ENCODE measurements around the gene ATP4B.

ATP4B gene

DNA sequence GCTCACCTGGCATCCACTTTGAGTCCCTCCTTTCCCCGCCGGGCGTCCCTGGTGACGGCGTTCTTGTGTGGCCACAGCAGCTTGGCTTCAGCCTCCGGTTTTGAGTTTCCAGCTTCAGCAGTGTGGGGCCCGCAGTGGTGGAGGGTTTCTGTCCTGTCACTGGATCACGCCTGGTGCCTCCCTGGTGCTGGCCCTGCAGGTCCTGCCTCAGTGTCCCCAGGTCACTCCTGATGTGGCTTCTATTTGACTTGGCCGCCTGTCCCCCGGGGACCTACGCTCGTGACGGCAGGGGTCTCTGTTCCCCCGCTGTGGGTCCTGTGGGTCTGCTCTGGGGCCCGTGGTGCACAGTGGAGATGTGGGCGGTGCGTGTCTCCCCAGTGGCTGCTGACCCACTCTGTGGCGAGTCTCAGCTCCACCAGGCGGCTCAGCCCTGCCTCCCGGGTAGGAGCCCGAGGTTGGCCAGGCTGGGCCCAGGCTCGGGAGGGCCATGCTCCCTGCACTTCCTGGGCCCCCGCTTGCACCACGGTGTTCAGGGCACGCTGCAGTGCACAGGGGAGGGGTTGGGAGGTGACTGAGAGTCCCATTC, 1.9 kb downstream of the ATP4B start:
- no peak for DNase-seq

DNA sequence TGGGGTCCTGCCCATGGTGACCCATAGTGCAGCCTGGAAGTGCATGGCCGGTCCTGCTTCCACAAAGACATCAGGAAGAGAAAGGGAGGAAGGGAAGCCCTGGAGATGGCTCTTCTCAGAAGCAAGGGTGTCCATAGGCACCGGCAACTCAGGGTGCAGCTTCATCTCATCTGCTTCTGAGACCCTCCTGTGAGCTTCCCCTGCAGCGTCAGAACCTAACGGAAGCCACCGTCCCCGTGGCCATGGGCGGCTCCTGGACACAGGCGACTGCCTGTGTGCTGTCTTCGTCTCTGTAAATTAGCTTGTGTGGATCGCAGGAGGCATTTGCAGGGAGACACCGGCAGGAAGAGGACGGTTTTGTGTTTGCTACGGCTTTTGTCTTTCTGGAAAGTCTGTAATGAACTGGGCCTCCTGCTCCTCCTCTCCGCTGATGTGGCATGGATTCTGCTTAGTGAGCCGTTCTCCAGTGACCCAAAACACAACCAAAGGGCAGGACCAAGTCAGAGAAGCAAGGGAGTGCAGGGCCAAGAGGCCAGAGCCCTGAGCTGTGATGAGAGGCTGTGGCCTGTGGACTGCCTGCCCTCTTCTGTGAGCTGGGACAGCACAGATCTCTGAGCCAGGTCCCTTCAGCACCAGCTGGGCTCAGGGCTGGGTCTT, 2.5 kb downstream of the ATP4B start:
- DNase-seq, result no peak

DNA sequence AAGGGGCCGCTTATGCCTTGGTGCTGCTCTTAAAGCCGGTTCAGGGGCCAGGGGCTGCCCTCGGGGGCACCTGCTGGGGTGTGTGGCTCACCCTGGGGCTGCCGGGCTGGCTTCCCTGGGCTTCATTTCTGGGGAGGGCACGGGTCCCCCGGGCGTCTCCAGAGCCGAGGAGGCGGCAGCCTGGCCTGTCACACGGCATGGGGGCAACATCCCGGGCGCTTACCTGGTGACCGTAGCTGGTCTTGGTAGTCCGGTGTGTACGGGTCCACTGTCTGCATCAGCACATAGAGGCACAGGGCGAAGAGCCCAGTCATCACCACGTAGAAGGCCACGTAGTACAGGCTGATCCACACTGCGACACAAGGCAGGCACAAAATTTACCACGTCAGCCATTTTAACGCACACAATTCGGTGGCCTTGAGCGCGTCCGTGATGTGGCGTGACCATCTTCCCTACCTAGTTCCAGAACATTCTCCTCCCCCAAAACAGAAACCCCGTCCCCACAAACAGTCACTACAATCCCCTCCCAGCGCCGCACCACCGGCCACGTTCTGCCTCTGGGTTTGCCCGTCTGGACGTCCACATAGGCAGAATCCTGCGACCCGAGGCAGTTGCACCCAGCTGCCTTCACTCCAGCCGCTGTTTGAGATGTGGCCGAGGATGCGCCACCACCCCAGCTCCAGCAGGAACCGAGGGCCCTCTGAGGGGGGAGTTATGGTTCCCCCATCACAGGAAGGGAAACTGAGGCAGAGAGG, 3.2 kb downstream of the ATP4B start:
- DNase-seq, result no peak

DNA sequence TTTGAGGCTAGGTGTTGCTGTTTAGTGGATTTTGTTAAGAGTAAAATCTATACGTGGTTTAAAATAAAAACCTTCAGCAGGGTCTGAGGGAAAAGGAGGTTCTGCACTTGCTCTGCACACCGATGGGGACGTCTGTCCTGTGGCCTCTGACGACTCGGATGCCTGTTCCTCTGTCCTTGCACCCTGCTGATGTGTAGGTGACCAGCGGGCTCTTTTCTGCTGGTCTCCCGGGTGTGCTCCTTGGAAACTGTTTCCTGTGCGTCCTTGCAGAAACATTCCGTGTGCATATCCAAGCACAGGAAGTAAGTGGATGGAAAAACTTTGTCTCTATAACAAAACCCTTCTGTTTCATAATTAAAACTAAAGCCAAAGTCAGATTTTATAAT, 3.8 kb downstream of the ATP4B start:
- no peak for DNase-seq

DNA sequence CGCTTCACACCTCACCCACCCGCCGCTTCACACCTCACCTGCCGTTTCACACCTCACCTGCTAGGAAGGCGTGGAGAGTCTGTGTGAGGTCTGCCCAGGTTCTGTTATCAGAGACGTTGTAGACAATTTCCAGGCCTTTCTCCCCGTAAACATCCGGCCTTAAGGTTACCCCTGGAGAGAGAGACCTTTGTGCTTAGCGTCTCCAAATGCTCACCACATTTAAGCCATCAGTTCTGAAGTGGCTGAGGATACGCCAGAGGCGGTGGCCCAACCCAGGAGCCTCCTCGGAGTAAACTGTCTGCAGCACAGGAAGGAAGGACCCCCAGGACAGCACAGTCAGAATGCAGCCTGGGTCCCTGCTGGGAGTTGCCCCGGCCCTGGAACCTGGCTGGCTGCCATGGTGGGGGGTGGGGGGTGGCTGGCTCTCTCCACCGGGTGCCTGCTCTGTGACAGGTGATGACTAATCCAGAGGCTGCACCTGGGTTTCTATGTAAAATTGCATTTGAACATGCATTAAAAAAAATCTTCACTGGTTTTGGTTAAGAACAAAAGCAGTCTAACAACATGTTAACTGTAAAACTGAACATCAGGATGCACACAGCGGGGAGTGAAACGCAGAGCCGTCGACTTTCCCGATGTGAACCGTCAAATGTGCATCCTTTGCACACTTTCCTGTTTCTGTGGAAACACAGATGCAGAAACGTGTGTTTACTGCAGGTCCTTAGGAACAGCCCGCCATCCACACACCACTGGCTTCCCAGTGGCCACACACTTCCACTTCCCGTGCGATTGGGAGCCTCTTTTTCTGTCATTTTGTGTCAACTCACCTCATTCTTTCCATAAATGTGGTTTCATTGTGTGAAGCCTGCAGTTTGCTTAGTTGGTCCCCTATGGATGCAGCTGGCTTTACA, 4.5 kb downstream of the ATP4B start:
- no peak for DNase-seq

DNA sequence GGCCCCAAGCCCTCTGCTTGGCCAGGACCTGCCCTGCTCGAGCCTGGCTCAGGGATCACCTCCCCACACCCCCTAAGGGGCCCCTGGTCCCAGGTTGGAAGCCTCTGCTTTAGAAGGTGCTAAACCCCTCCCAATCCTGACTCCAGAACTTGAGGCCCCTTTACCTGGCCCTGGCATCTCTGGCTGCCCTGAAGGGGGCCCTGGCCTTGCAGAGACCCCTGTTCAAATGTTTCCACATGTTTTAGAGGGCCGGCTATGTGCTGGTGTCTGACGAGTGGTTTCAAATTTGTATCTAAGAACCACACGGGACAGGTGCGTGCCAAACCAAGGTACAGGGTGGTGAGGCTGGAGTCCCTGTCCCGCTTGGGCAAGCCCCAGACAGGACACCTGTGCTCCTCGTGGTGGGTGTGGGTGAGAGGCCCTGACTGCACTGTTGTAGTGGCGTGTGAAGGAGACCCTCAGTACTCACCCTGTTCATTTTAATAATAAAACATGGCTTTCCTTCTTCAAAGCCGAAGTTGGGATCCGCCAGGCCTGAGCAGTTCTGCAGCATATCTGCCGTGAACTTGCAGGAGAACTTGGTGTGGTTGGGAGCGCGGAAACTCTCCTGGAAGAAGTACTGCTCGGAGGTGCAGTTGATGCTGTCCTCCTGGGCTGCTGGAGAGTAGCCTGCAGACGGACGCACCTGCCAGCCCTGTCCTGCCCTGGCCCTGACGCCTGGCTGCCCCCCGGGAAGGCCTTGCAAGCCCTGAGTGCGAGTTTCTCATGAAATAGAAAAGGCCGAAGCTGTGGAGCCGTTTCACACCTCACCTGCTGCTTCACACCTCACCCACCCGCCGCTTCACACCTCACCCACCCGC, 5.4 kb downstream of the ATP4B start:
- no peak for DNase-seq

DNA sequence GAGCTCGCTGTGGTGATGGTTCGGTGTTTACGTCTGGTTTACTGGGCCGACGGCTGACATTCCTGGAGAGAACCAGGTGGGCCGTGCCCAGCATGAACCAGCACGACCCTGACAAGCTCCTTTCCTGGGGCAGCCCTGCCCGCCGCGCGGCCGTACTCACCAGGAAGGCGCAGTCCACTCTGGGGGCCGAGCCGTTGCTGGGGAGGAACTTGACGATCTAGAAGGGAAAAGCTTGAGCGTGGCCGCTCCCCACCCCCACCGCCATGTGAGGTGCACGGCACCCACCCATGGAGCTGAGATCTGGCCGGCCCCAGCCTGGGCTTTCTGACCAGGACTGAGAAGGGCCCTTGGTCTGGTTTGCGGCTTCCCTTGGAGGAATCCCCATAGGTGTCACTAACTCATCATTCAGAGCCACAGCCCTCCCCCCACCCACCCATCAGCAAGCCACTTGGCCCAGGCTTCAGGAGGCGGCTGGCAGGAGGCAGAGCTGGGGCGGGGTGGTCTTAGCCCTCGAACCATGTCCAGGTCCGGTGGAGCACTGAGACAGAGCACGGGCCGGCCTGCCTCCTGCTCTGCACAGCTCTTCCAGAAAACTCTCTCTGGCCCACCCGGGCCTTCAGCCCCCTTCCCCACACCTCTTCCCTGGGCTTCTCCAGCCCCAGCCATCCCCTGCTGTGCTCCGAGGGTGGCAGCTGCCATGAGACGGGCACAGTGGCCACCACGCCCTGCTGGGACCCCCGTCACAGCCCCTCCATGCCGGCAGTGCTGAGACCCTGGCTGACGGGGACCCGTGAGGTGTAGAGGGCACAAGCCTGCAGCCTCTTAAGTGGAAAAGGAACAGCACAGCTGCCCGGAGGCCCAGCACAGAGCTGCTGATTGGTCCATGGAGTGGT, 6.2 kb downstream of the ATP4B start:
- no peak for DNase-seq

DNA sequence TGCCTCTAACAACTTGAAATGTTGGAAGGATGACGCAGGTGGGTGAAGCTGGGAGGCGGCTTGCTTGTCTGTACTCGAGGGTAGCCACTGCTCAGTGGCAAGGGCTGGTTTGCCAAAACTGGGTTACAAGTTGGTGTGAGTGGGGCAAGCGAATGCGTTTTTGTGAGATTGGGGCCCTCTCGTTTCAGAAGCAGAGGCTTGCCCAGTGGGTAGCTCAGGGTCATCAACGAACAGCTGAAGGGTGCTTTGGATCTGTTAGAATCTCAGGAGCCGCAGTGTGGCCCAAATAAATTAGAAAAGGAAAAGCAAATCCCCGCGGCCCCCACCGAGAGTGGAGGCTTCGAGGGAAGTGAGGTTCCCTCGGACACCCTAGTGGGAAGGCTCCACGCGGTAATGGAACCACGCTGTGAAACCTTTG, 7.3 kb downstream of the ATP4B start:
- no peak for DNase-seq

DNA sequence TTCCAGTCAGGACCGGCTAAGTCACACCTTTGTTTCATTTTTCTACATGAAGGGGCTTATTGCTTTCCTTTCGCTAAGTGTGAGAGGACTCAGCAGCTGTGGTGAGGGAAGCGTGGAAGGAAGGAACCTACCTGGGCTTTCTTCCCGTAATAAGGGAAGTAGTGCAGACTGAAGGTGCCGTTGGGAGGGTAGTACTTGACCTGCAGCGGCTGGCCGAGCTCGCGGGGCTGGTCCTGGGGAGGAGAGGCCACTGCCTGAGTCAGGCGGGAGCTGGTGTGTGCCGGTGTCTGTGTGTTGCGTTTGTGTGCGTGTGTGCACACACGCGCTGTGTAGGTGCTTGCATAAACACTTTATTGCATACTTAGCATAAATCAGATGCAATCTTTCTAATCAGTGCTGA, 7.7 kb downstream of the ATP4B start:
- DNase-seq, result no peak

DNA sequence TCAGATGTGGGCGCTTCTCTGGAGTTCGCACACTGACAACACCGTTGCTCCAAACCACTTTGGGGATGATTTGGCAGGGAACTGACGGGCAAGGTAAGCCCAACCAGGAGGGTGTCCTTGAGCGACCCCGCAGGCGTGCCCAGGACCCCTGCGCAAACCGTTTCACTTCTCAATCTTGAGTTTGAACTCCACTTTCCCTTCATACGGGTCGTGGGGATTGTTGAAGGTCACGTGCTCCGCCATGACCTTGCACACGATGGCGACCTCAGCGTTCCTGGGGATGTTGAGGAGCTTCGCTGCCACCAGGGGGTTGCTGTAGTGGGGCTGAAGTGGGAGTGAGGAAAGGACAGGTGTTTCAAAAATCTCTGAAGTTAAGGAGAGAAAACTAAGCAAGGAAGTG, 8.8 kb downstream of the ATP4B start:
- no peak for DNase-seq

DNA sequence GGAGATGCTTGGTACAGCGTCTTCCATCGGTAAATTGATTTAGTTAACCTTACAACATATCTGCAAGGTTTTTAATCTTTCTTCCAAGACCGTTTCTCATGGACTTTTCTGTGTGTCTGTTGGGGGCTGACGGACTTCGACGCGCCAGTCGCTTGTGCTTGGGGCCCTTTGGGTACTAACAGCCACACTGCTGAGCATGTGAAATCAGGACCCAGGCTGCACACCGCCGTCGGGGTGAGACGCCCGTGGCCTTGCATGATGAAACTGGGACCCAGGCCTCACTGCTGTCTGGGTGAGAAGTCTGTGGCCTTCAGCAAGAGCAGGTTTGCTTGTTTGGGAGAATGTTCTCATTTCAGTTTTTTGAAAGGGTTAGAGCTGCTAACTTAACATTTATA, 9.8 kb downstream of the ATP4B start:
- DNase-seq, result no peak

DNA sequence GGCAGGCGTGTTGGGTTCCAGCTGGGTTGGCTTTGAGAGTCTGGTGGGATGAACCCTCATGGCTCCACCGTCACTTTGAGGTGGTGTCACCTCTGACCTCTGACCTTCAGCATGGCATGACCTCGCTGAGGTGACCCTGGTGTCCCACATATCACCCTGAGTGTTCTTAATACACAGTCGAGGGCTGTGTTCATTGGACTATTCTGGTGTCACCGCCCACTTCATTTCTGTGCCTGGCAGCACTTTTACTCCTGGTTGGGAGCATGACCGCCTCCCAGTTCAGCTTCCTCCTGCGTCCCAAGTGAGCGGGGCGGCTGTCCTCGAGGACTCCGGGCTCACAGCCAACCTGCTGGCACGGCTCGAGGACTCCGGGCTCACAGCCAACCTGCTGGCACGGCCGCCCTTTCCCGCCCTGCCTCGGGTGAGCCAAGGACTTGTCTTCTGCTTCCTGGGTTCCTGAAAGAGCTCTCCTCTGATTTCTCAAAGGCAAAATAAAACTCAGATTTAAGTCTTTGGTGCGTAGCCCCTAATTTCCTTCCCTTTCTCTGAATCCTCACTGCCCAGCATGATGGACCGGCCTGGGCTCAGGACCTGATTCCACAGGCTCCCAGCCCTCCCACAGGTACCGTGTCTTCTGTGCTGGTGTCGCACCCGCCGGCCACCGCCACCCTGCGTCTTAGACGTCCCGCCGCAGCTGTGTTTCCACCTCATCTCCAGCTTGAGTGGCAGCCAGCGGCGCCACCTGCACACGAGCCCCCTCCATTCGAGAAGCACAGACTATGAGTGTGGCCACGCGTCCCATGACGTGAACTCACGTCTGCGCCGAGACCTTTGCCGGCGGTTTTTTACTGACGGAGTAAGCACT, 10.4 kb downstream of the ATP4B start:
- no peak for DNase-seq

DNA sequence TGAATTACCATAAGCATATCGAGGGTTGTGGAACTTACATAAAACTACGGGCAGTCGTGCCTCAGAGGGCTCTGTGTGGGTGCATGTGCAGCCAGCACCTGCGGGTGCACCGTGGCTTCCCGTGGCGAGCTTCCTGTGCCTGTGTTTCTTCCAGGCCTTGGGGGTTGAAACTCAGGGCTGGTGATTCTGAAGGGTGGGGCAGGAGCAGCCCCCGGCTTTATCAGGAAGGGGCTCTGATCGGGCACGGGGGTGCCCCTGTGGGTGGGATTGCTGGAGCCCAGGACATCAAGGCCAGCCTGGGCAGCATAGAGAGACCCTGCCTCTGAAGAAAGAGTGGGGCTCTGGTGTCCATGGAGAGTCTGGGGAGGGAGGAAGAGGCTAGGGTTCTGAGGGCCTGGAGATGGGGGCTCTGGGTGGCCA, 11.1 kb downstream of the ATP4B start:
- no peak for DNase-seq

DNA sequence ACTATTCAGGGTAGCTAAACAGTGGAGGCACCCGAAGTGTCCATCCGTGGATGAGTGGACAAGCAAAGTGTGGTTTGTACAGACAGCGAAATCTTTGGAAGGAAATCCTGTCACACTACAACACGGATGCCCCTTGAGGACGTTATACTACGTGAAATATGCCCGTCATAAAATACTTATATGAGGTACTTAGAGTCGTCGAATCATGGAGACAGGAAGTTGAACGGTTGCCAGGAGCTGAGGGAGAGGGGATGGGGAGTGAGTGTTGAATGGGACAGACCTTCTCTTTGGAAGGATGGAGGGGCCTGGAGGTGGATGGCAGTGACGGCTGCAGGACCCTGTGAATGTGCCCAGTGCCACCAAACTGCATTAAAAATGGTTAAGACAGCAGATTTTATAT, 11.6 kb downstream of the ATP4B start:
- no peak for DNase-seq

DNA sequence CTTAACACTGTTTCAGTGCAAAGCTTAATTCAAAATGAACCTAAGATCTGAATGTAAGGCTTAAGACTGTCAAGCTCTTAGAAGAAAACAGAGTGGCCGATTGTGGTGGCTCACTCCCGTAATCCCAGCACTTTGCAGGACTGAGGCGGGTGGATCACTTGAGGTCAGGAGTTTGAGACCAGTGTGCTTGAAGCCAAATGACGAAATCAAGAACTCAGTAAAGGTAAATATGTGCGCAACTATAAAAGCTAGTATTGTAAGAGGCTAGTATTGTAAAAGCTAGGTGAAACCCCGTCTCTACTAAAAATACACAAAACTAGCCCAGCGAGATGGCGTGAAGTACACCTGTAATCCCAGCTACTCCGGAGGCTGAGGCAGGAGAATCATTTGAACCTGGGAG, 12.7 kb downstream of the ATP4B start:
- no peak for DNase-seq

DNA sequence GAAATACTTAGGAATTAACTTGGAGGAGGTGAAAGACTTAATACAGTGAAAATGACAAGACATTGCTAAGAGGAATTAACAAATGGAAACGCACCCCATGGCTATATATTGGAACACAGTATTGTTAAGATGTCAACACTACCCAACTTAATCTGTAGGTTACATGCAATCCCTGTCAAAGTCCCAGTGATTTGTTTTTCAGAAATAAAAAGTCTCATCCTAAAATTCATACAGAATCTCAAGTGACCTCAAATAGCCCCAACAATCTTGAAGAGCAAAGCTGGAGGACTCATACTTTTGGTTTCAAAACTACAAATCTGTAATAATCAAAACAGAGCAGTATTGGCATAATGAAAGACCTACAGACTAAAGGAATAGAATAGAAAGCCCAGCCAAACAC, 13.2 kb downstream of the ATP4B start:
- no peak for DNase-seq

DNA sequence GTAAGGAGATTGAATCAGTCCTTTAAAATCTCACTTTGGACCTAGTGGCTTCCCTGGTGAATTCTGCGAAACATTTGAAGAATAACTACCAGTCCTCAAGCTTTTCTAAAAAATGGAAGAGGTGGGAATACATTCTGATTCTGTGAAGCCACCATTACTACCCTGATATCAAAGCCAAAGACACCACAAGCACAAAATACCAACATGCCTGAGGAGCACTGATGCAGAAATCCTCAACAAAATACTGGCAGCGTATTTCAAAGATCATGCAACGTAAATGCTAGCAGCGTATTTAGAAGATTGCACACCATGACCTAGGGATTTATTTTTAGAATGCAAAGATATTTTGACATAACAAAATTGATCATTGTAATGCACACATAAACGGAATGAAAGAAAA, 14.4 kb downstream of the ATP4B start:
- no peak for DNase-seq

DNA sequence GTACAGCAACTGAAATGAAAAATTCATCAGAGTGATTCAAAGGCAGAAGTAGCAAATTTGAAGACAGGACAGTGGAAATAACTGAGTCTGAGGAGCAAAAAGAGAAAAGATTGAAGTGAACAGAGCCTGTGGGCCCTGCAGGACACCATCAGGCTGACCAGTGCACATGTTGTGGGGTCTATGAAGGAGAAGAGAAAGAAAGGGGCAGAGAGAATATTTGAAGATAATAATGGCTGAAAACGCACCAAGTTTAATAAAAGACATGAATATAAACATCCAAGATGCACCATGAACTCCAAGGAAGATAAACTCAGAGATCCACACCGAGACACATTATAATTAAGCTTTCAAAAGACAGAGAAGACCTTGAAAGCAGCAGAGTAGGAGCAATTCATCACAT, 15.4 kb downstream of the ATP4B start:
- no peak for DNase-seq

DNA sequence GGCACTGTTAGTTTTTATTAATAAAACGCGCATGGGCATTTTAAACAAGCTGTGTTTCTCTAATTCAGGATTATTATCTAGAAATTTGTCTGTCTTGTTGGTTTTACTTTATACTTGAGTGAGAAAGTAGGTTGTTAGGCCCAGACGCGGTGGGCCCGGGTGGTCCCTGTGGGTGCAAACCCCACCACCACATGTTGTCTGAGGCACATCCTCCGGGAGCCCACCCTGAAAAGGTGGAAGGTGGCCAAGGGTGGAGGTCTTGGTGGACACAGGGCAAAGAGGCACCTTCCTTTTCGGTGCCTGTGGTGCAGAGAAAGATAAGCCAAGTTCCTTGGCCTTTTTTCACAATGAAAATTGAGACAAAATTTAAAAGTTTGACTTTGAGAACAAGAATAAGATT, 16.6 kb downstream of the ATP4B start:
- DNase-seq, result no peak

DNA sequence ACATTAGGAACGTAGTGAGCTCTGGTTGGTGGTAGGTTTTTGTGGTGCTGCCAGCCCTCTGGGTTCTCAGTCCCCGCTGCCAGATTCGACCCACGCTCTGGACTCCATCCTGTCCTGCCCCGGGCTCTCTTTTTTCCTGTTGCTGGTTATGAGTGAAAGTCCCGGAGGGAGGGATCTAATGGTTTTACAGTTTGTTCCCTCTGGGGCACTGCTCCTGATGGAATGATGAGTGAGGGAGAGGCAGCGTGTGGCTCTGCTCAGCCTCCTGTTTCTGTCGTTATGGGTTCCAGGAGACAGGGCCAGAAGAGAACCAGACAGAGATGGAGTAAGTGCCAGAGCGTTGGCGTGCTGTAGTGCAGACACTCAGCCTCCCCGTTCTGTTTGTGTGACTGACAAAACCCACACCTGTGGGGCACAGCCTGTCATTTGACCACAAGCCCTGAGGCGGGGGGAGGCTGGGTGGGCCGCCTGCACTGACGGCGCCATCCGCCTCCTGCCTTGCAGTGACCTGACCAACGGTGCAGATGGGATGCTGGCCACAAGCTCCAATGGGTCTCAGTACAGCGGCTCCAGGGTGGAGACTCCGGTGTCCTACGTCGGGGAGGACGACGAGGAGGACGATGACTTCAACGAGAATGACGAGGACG, 18.3 kb downstream of the ATP4B start:
- no peak for DNase-seq

All from AML-193 (cell line).